Loucy (cell line): ENCODE results near the gene HMGB2.

Experiments
- EZH2phosphoT487 ChIP-seq: fragments of 200-600 bp; IDR thresholded peaks from 2 replicates; pipeline ENCODE4 v1.6.1; 2018; ENCODE audit warnings: antibody characterized with exemption, mild to moderate bottlenecking, moderate library complexity, borderline replicate concordance
- TF ChIP-seq, protein P1 (sequence below): fragments of 200-600 bp; sonication (generic); conservative IDR thresholded peaks from 2 replicates; pipeline ENCODE4 v1.5.1; 2014; ENCODE audit warnings: mild to moderate bottlenecking, antibody characterized with exemption, low read length

DNA sequence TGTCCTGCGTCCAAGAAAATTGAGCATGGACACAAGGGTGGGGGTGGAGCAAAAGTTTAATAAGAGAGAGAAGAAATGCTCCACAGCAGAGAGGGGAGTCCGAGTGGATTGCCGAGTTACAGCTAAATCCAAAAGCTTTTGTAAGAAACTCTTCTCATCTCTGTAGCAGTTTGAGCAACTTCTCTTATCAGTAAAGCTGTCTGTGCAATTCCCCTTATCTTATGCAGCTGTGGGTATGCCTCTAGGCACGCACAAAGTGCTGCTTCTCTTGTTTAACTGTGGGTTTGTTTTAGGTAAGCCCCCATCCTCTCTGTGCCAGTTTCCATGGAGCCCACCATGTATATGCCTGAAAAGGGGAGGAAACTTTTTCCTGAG, 44.8 kb downstream of the HMGB2 start:
- TF ChIP-seq, protein P1, sequence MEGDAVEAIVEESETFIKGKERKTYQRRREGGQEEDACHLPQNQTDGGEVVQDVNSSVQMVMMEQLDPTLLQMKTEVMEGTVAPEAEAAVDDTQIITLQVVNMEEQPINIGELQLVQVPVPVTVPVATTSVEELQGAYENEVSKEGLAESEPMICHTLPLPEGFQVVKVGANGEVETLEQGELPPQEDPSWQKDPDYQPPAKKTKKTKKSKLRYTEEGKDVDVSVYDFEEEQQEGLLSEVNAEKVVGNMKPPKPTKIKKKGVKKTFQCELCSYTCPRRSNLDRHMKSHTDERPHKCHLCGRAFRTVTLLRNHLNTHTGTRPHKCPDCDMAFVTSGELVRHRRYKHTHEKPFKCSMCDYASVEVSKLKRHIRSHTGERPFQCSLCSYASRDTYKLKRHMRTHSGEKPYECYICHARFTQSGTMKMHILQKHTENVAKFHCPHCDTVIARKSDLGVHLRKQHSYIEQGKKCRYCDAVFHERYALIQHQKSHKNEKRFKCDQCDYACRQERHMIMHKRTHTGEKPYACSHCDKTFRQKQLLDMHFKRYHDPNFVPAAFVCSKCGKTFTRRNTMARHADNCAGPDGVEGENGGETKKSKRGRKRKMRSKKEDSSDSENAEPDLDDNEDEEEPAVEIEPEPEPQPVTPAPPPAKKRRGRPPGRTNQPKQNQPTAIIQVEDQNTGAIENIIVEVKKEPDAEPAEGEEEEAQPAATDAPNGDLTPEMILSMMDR = no peak
- TF ChIP-seq EZH2phosphoT487 = no peak
